Measurements from ENCODE around the gene C2orf92. TPM values are rescaled to one million over a fixed set of nuclear protein-coding genes. Genes with fewer than 3 reads are reported as not detected.

Gene C2orf92
- total and polyA plus RNA-seq, 2 donors (not counting 3 experiments of a cell fraction or from before 2014, with no cell fraction given): 1.8 to 7.9 TPM

DNA sequence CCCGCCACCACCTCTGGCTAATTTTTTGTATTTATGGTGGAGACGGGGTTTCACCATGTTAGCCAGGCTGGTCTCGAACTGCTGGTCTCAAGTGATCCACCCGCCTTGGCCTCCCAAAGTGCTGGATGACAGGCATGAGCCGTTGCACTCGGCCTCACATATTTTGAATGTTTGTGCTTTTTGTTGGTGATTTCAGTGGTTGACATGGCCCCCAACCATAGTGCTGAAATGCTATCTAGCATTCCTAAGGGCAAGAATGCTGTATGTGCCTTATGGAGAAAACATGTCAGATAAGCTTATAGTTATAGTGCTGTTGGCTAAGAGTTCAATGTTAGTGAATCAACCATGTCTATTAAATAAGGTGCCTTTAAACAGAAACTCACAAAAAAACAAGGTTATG lies 52.7 kb downstream of the C2orf92 start:
- POLR2A ChIA-PET: no interaction called here
- H3K4me1 ChIP-seq (ENCODE audit: control insufficient read depth, extremely low read depth, insufficient read depth, low read length): no peaks in the 10 kb centered on the region
- no peak overlapping the region for H2AFZ ChIP-seq (ENCODE audit: low read depth, low read length)
- H3K4me3 ChIP-seq (replicated peaks in 1 of 3; ENCODE audit: insufficient read depth in 1 of 3, low read depth in 1 of 3, low read length in 3 of 3): no peak overlapping the region
- intact Hi-C loops (cut with micrococcal nuclease): no loop called here
- H3K9me3 ChIP-seq (replicated peaks; ENCODE audit: control insufficient read depth, insufficient read depth, low read length): no peaks in the 10 kb centered on the region
- CTCF ChIA-PET: interaction anchor here (2.3 kb wide), 1 partner anchor 19 kb away, joined by 5 read pairs; no protein-coding TSS in a partner anchor
- no TSS peak for BruUV-seq (replicated peaks)
- DNase-seq (ENCODE audit: low read depth, low spot score): no peak
- H3K36me3 ChIP-seq (ENCODE audit: control insufficient read depth in 2 of 2, extremely low read depth in 1 of 2, insufficient read depth in 2 of 2, low read length in 2 of 2): no peaks in the 10 kb centered on the region
- H3K79me2 ChIP-seq (ENCODE audit: control insufficient read depth, insufficient read depth, low read length): no peaks in the 10 kb centered on the region
- H3K9ac ChIP-seq (replicated peaks; ENCODE audit: extremely low read depth, insufficient read depth, low read length): no peak overlapping the region
- H3K9me1 ChIP-seq (replicated peaks; ENCODE audit: control insufficient read depth, extremely low read depth, insufficient read depth, low read length): no peaks in the 10 kb centered on the region
- H3K27ac ChIP-seq (ENCODE audit: insufficient read depth, low read depth, low read length): no peak overlapping the region
- H3K27me3 ChIP-seq (ENCODE audit: control insufficient read depth in 2 of 2, insufficient read depth in 2 of 2, low read length in 2 of 2): no peaks in the 10 kb centered on the region
- H4K20me1 ChIP-seq (replicated peaks; ENCODE audit: control insufficient read depth, extremely low read depth, insufficient read depth, low read length): no peaks in the 10 kb centered on the region
- H3K4me2 ChIP-seq (ENCODE audit: insufficient read depth, low read length): no peak overlapping the region
- FAIRE-seq: no peak
- TF ChIP-seq POLR2AphosphoS5 (IDR thresholded peaks at IDR 0.05; ENCODE audit: insufficient read depth, low read depth, low read length) (no peak), FOS (IDR thresholded peaks at IDR 0.05; ENCODE audit: borderline replicate concordance, insufficient read depth, low read length) (no peak)
- dilution Hi-C loops (cut with MboI; ENCODE audit: extremely low pct_ligation_motif_present, low sequenced_read_pairs): no loop called here

DNA sequence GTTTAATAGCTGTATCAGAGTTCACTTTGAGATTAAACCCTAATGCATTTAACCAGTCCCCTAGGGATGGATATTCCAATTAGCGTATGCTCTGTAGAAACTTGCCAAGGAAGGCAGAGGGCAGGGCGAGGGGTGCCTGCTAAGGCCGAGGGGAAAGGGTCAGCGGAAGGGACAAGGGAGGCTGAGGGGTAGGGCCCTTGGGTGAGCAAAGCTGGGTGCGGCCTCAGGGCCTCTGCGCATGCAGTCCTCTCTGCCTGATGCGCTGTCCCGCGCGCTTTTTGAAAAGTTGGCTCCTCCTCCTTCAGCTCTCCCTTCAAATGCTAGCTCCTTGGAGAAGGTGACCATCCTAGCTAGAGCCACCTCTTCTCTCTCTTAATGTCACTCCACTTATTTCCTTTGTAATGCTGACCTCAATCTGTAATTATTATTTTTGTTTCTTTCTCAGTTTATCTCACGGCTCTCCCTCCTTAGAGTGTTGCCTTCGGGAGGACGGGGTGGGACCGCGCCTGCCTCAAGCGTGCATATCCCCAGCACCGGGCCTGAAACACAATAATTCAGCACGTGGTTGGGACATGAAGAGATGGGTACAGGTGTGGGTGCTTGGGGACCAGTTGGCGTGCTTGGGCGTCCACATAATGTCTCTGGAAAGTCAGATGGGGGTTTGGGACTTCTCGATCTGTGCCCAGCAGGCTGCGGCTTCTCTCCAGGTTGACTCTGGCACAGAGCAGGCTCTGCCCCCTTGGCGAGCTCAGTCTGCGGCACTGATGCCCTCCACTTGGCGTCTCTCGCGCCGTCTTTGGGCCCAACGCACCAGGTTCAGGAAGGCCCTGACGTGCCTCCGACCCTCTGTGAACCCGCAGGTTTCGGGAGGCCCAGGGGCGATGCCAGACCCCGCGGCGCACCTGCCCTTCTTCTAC lies 53.9 kb downstream of the C2orf92 start:
- H3K4me1 ChIP-seq (ENCODE audit: control insufficient read depth, extremely low read depth, insufficient read depth, low read length): no peaks in the 10 kb centered on the region
- dilution Hi-C loops (cut with MboI; ENCODE audit: extremely low pct_ligation_motif_present, low sequenced_read_pairs): no loop called here
- TF ChIP-seq, protein P1, sequence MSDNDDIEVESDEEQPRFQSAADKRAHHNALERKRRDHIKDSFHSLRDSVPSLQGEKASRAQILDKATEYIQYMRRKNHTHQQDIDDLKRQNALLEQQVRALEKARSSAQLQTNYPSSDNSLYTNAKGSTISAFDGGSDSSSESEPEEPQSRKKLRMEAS (IDR thresholded peaks at IDR 0.05; ENCODE audit: insufficient read depth, insufficient read length): no peak
- TF ChIP-seq EZH2 (IDR thresholded peaks at IDR 0.05; ENCODE audit: borderline replicate concordance, low read depth, low read length, severe bottlenecking) (no peak), GATA2 (IDR thresholded peaks at IDR 0.05; ENCODE audit: insufficient read depth, insufficient read length, low read depth, low read length) (no peak), MYC (IDR thresholded peaks at IDR 0.05; ENCODE audit: low read depth, low read length) (no peak), POLR2A (IDR thresholded peaks at IDR 0.05; ENCODE audit: low read depth, low read length) (no peak), FOS (IDR thresholded peaks at IDR 0.05; ENCODE audit: borderline replicate concordance, insufficient read depth, low read length) (no peak), POLR2AphosphoS5 (IDR thresholded peaks at IDR 0.05; ENCODE audit: insufficient read depth, low read depth, low read length) (no peak), JUN (IDR thresholded peaks at IDR 0.05; ENCODE audit: borderline replicate concordance, insufficient read depth, insufficient read length, low read depth) (no peak)
- TF ChIP-seq, protein P2, sequence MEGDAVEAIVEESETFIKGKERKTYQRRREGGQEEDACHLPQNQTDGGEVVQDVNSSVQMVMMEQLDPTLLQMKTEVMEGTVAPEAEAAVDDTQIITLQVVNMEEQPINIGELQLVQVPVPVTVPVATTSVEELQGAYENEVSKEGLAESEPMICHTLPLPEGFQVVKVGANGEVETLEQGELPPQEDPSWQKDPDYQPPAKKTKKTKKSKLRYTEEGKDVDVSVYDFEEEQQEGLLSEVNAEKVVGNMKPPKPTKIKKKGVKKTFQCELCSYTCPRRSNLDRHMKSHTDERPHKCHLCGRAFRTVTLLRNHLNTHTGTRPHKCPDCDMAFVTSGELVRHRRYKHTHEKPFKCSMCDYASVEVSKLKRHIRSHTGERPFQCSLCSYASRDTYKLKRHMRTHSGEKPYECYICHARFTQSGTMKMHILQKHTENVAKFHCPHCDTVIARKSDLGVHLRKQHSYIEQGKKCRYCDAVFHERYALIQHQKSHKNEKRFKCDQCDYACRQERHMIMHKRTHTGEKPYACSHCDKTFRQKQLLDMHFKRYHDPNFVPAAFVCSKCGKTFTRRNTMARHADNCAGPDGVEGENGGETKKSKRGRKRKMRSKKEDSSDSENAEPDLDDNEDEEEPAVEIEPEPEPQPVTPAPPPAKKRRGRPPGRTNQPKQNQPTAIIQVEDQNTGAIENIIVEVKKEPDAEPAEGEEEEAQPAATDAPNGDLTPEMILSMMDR (IDR thresholded peaks at IDR 0.05; ENCODE audit: extremely low read depth in 1 of 2, insufficient read depth in 1 of 2, low read depth in 1 of 2, low read length in 2 of 2): no peak
- no peaks in the 10 kb centered on the region for H3K9me3 ChIP-seq (replicated peaks; ENCODE audit: control insufficient read depth, insufficient read depth, low read length)
- no peaks in the 10 kb centered on the region for H4K20me1 ChIP-seq (replicated peaks; ENCODE audit: control insufficient read depth, extremely low read depth, insufficient read depth, low read length)
- no peaks in the 10 kb centered on the region for H3K79me2 ChIP-seq (ENCODE audit: control insufficient read depth, insufficient read depth, low read length)
- H3K36me3 ChIP-seq (ENCODE audit: control insufficient read depth in 2 of 2, extremely low read depth in 1 of 2, insufficient read depth in 2 of 2, low read length in 2 of 2): no peaks in the 10 kb centered on the region
- no TSS peak for BruUV-seq (replicated peaks)
- H3K4me2 ChIP-seq (ENCODE audit: insufficient read depth, low read length): no peak overlapping the region
- no peaks in the 10 kb centered on the region for H3K9me1 ChIP-seq (replicated peaks; ENCODE audit: control insufficient read depth, extremely low read depth, insufficient read depth, low read length)
- intact Hi-C loops (cut with micrococcal nuclease): no loop called here
- H3K27me3 ChIP-seq (ENCODE audit: control insufficient read depth in 2 of 2, insufficient read depth in 2 of 2, low read length in 2 of 2): no peaks in the 10 kb centered on the region
- H3K4me3 ChIP-seq (replicated peaks in 1 of 3; ENCODE audit: insufficient read depth in 1 of 3, low read depth in 1 of 3, low read length in 3 of 3): no peak overlapping the region
- H3K27ac ChIP-seq (ENCODE audit: insufficient read depth, low read depth, low read length): no peak overlapping the region
- POLR2A ChIA-PET: no interaction called here
- CTCF ChIA-PET: interaction anchor here (0.6 to 2.3 kb wide), 2 partner anchors 17 to 88 kb away, joined by 5 read pairs; no protein-coding TSS in a partner anchor
- DNase-seq (ENCODE audit: low read depth, low spot score) (no peak), FAIRE-seq (no peak)
- H3K9ac ChIP-seq (replicated peaks; ENCODE audit: extremely low read depth, insufficient read depth, low read length): no peak overlapping the region
- no peak overlapping the region for H2AFZ ChIP-seq (ENCODE audit: low read depth, low read length)

Measured in endothelial cell of umbilical vein (primary cell).